Loucy (cell line): Measurements from ENCODE around the gene E2F8.

ENCODE experiments used
- H2AFZ ChIP-seq: fragments of 200-600 bp; sonication (generic); 2 replicates; pipeline ENCODE4 v1.6.0; 2016; ENCODE audit warnings: antibody characterized with exemption, mild to moderate bottlenecking, low read length, moderate library complexity
- H3F3A ChIP-seq: fragments of 200-600 bp; 2 replicates; pipeline ENCODE4 v1.6.0; 2016; ENCODE audit warnings: antibody characterized with exemption, low read depth, mild to moderate bottlenecking
- H3K27me3 ChIP-seq: fragments of 200-600 bp; sonication (generic); 2 replicates; pipeline ENCODE4 v1.6.1; 2014; ENCODE audit warnings: low read length, mild to moderate bottlenecking; ENCODE audit not compliant: insufficient read depth, poor library complexity, severe bottlenecking
- H3K36me3 ChIP-seq: fragments of 200-600 bp; sonication (generic); 2 replicates; pipeline ENCODE4 v1.6.1; 2016; ENCODE audit warnings: low read length; ENCODE audit not compliant: insufficient read depth
- H3K4me1 ChIP-seq: fragments of 200-600 bp; sonication (generic); 2 replicates; pipeline ENCODE4 v1.5.1; 2014; ENCODE audit warnings: low read length, mild to moderate bottlenecking; ENCODE audit not compliant: insufficient read depth, poor library complexity, severe bottlenecking
- H3K4me2 ChIP-seq: fragments of 200-600 bp; sonication (generic); 2 replicates; pipeline ENCODE4 v1.6.0; 2014; ENCODE audit warnings: antibody characterized with exemption, low read length, low read depth, mild to moderate bottlenecking; ENCODE audit not compliant: poor library complexity, severe bottlenecking
- H3K4me3 ChIP-seq: fragments of 200-600 bp; sonication (generic); 2 replicates; pipeline ENCODE4 v1.5.1; 2014; ENCODE audit warnings: low read length, mild to moderate bottlenecking, mixed read lengths; ENCODE audit not compliant: poor library complexity, severe bottlenecking
- H3K79me2 ChIP-seq: fragments of 200-600 bp; sonication (generic); 2 replicates; pipeline ENCODE4 v1.6.1; 2014; ENCODE audit warnings: low read length; ENCODE audit not compliant: insufficient read depth
- H3K9ac ChIP-seq: fragments of 200-600 bp; sonication (generic); 2 replicates; pipeline ENCODE4 v1.6.0; 2014; ENCODE audit warnings: mild to moderate bottlenecking, low read depth, low read length, moderate library complexity; ENCODE audit not compliant: poor library complexity, severe bottlenecking
- H3K9me2 ChIP-seq: fragments of 200-600 bp; sonication (generic); replicated peaks from 2 replicates; pipeline ENCODE4 v1.6.1; 2016; ENCODE audit warnings: low read depth, low read length, mixed read lengths
- H3K9me3 ChIP-seq: fragments of 200-600 bp; sonication (generic); 2 replicates; pipeline ENCODE4 v1.6.1; 2014; ENCODE audit warnings: mild to moderate bottlenecking, antibody characterized with exemption, low read length, low read depth; ENCODE audit not compliant: insufficient read depth
- H4K20me1 ChIP-seq: fragments of 200-600 bp; sonication (generic); 2 replicates; pipeline ENCODE4 v1.6.0; 2014; ENCODE audit warnings: antibody characterized with exemption, low read length, mild to moderate bottlenecking; ENCODE audit not compliant: insufficient read depth, poor library complexity, severe bottlenecking
- EZH2phosphoT487 ChIP-seq: fragments of 200-600 bp; IDR thresholded peaks from 2 replicates; pipeline ENCODE4 v1.6.1; 2018; ENCODE audit warnings: antibody characterized with exemption, mild to moderate bottlenecking, moderate library complexity, borderline replicate concordance
- TF ChIP-seq, protein P1 (sequence below): fragments of 200-600 bp; sonication (generic); conservative IDR thresholded peaks from 2 replicates; pipeline ENCODE4 v1.5.1; 2014; ENCODE audit warnings: mild to moderate bottlenecking, antibody characterized with exemption, low read length

The E2F8 gene

DNA sequence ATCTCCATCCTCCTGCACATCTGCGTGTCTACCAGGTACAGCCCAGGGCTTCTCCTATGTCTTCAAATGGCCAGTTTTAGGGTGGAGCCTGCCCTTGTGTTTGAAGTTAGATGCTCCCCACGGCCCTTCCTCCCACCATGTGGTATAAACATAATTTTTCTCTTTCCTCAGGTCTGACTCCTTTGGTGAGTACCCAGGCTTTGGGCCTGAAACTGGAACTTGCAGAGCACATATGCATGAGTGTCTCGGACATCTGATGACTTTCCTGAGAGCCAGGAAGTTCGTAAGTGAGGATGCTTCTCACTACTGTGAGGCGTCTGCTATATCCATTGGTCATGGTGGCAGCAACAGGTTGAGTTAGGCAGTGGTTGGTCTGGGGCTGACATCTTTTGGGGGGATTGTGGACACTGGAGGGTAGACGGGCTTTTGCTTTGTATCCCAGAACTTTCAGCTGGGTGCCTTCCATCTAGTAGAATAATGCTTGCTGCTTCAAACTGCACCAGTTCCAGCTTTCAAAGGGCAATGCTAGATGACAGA lies 55.2 kb downstream of the E2F8 start:
- Histone ChIP-seq H2AFZ (no peak overlapping the region), H3K9me2 (no peaks in the 10 kb centered on the region), H3K4me2 (no peak overlapping the region), H3K9ac (no peak overlapping the region), H3K79me2 (no peaks in the 10 kb centered on the region), H3K4me3 (no peak overlapping the region), H3K9me3 (no peaks in the 10 kb centered on the region), H3K4me1 (peaks cover 20% of the 10 kb centered on the region), H3K36me3 (no peaks in the 10 kb centered on the region), H3K27me3 (no peaks in the 10 kb centered on the region), H4K20me1 (no peaks in the 10 kb centered on the region), H3F3A (no peaks in the 10 kb centered on the region)
- TF ChIP-seq, protein P1, sequence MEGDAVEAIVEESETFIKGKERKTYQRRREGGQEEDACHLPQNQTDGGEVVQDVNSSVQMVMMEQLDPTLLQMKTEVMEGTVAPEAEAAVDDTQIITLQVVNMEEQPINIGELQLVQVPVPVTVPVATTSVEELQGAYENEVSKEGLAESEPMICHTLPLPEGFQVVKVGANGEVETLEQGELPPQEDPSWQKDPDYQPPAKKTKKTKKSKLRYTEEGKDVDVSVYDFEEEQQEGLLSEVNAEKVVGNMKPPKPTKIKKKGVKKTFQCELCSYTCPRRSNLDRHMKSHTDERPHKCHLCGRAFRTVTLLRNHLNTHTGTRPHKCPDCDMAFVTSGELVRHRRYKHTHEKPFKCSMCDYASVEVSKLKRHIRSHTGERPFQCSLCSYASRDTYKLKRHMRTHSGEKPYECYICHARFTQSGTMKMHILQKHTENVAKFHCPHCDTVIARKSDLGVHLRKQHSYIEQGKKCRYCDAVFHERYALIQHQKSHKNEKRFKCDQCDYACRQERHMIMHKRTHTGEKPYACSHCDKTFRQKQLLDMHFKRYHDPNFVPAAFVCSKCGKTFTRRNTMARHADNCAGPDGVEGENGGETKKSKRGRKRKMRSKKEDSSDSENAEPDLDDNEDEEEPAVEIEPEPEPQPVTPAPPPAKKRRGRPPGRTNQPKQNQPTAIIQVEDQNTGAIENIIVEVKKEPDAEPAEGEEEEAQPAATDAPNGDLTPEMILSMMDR = no peak
- TF ChIP-seq EZH2phosphoT487 = no peak

DNA sequence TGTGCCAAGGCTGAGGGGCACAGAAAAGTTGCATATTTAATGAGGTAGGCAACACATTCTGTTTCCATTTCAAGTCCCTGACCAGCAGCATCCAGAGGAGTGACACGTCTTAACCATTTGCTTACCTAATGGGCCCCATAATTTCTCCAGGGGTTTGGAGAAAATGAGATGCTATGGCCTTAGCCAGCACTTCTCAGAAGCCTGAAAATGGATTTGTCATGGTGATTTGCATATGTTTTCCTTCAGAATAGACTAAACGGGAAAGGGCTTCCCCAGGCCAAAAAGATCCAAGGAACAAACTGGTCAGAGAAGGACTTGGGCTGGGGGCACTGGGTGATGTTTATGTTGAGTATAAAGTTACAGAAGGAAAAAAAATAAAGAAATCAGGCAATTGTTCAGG lies 55.7 kb downstream of the E2F8 start:
- no peak overlapping the region for H3K9ac ChIP-seq
- no peaks in the 10 kb centered on the region for H3F3A ChIP-seq
- H3K4me2 ChIP-seq = no peak overlapping the region
- TF ChIP-seq EZH2phosphoT487 = no peak
- TF ChIP-seq, protein P1 = no peak
- no peaks in the 10 kb centered on the region for H3K27me3 ChIP-seq
- no peak overlapping the region for H2AFZ ChIP-seq
- no peak overlapping the region for H3K4me3 ChIP-seq
- peaks cover 21% of the 10 kb centered on the region for H3K4me1 ChIP-seq
- H3K9me2 ChIP-seq = no peaks in the 10 kb centered on the region
- no peaks in the 10 kb centered on the region for H4K20me1 ChIP-seq
- H3K79me2 ChIP-seq = no peaks in the 10 kb centered on the region
- no peaks in the 10 kb centered on the region for H3K9me3 ChIP-seq
- H3K36me3 ChIP-seq = no peaks in the 10 kb centered on the region

DNA sequence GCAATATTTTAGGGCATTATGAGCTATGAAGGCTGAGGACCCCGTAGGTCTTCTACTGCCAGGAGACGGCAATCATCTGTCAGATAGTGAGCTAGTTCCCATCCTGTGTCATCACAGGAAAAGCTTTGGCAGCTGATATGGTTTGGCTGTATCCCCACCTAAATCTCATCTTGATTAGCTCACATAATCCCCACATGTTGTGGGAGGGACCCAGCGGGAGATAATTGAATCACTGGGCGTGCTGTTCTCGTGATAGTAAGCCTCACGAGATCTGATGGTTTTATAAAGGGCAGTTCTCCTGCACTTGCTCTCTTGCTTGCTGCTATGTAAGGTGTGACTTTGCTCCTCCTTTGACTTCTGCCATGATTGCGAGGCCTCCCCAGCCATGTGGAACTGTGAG lies 57.1 kb downstream of the E2F8 start:
- H3K4me2 ChIP-seq = no peak overlapping the region
- H3K4me3 ChIP-seq = no peak overlapping the region
- no peaks in the 10 kb centered on the region for H4K20me1 ChIP-seq
- H2AFZ ChIP-seq = no peak overlapping the region
- H3K36me3 ChIP-seq = no peaks in the 10 kb centered on the region
- H3K79me2 ChIP-seq = no peaks in the 10 kb centered on the region
- H3K9me2 ChIP-seq = no peaks in the 10 kb centered on the region
- no peaks in the 10 kb centered on the region for H3F3A ChIP-seq
- no peaks in the 10 kb centered on the region for H3K27me3 ChIP-seq
- H3K9me3 ChIP-seq = no peaks in the 10 kb centered on the region
- peaks cover 21% of the 10 kb centered on the region for H3K4me1 ChIP-seq
- no peak overlapping the region for H3K9ac ChIP-seq
- TF ChIP-seq, protein P1 = no peak
- no peak for TF ChIP-seq EZH2phosphoT487
